Gastrocnemius medialis (tissue), 4 donors: ENCODE data around the gene SREBF2.

Source experiments
- CTCF ChIP-seq, 5 experiments: fragments of 450-650 bp in 3 of 5; fragments of 200-600 bp in 2 of 5; sonication (generic) in 2 of 5; IDR thresholded peaks in 4 of 5; conservative IDR thresholded peaks in 1 of 5; 1 replicate in 4 of 5; 2 replicates in 1 of 5; pipeline ENCODE4 v1.5.1; 2016 to 2019; ENCODE audit warnings: antibody characterized with exemption in 5 of 5, mild to moderate bottlenecking in 3 of 5, moderate library complexity in 3 of 5
- POLR2A ChIP-seq, 2 donors: fragments of 450-650 bp; IDR thresholded peaks; one replicate each; pipeline ENCODE4 v1.6.1; 2017; ENCODE audit warnings: antibody characterized with exemption in 2 of 2, mild to moderate bottlenecking in 2 of 2, moderate library complexity in 2 of 2

DNA sequence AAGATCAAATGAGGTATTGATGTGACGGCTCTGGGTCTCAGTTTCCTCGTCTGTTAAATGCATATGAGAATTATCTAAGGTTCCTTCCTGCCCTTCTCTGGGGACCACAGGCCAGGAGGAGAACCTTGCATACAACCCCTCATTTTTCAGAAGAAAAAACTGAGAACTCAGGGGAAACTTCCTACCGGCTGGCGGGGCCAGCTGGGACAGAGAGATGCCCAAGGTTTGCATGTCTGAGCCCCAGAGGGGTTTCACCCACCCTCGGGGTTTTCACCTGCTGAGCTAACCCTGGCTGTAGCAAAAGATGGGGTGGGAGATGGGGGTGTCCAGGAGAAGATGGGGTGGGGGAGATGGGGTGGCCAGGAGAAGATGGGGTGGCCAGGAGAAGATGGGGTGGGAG is 89.4 kb downstream of the SREBF2 start:
- TF ChIP-seq CTCF (IDR thresholded peaks at IDR 0.05 in 4 of 5, conservative IDR thresholded peaks at IDR 0.05 in 1 of 5) = no peak
- no peak for TF ChIP-seq POLR2A (IDR thresholded peaks at IDR 0.05)
